ENCODE results near the gene EGFL8. TPM values are rescaled to one million over a fixed set of nuclear protein-coding genes. Genes with fewer than 3 reads are reported as not detected.

Gene EGFL8
- total RNA-seq, 6 experiments from 2014 or later, result 3.5 to 4.4 (median 3.7) TPM

- Mint-ChIP-seq H3K4me3 (peak overlapping the region; percentile 93), H3K27ac (peak overlapping the region; percentile 88), H3K4me1 (ENCODE audit: low read depth) (peaks cover 53% of the 10 kb centered on the region), H3K27me3 (ENCODE audit: insufficient read depth) (peaks cover 4% of the 10 kb centered on the region), H3K9me3 (no peaks in the 10 kb centered on the region), H3K36me3 (ENCODE audit: low read depth) (peaks cover 19% of the 10 kb centered on the region)
- TF ChIP-seq, protein P1, sequence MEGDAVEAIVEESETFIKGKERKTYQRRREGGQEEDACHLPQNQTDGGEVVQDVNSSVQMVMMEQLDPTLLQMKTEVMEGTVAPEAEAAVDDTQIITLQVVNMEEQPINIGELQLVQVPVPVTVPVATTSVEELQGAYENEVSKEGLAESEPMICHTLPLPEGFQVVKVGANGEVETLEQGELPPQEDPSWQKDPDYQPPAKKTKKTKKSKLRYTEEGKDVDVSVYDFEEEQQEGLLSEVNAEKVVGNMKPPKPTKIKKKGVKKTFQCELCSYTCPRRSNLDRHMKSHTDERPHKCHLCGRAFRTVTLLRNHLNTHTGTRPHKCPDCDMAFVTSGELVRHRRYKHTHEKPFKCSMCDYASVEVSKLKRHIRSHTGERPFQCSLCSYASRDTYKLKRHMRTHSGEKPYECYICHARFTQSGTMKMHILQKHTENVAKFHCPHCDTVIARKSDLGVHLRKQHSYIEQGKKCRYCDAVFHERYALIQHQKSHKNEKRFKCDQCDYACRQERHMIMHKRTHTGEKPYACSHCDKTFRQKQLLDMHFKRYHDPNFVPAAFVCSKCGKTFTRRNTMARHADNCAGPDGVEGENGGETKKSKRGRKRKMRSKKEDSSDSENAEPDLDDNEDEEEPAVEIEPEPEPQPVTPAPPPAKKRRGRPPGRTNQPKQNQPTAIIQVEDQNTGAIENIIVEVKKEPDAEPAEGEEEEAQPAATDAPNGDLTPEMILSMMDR (IDR thresholded peaks at IDR 0.05), result no peak
- peak; percentile 14 for DNase-seq
Measured at GRCh38 chr6:32188381-32189068, 24.1 kb downstream of the EGFL8 start.

DNA sequence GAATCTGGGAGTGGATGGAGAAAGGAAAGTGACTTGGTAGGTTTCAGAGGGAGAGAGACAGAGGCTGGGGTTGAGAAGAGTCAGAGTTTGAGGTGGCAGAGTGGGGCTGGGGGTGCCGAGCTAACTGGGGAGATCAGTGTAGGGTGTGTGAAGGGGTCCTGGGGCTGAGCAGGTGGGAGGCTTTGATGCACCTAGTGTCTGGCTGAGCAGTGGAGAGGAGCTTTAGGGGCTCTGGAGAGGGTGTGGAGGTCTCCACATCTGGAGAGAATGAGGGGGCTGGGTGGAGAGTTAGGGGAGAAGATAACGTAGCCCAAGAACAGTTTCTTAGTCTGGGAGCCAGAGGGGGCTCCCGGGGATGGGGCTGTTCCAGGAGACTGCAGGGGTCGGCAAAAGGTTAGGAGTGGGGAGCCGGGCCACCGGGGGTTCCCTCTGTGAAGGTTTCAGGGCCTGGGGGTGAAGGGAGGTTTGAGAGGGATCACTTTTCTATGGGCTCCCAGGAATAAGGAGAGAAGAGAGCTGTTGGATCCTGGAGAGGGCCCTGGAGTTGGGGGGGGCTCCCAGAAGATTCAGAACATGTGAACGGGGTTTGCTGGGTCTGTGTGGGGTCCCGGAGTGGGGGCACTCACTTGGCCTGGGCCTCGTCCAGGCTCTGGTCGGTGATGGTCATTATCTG, 24.8 kb downstream of the EGFL8 start:
- H3K27ac Mint-ChIP-seq, result peak overlapping the region; percentile 88
- H3K4me3 Mint-ChIP-seq, result peak overlapping the region; percentile 93
- H3K36me3 Mint-ChIP-seq (ENCODE audit: low read depth), result peaks cover 19% of the 10 kb centered on the region
- TF ChIP-seq, protein P1 (IDR thresholded peaks at IDR 0.05), result no peak
- DNase-seq, result no peak
- peaks cover 2% of the 10 kb centered on the region; the same call in 1 of the 2 replicates for H3K27me3 Mint-ChIP-seq (ENCODE audit: insufficient read depth)
- peaks cover 59% of the 10 kb centered on the region for H3K4me1 Mint-ChIP-seq (ENCODE audit: low read depth)
- H3K9me3 Mint-ChIP-seq, result no peaks in the 10 kb centered on the region

DNA sequence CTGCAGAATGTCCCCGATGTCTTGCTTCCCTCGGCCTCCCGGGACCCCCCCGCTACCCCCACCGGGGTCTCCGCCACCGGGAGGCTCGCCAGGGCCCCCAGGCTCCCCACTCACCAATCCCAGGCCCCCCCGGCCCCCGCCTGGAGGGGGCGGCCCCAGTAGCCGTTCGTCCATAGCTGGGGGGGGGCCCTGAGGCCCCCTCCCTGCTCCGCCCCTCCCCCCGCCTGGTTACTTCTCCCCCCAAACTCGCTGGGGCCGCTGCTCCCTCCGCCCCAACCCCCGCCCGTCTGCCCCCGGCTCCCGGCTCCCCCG, 25.3 kb downstream of the EGFL8 start:
- H3K4me3 Mint-ChIP-seq, result peak overlapping the region; percentile 93
- peaks cover 19% of the 10 kb centered on the region for H3K36me3 Mint-ChIP-seq (ENCODE audit: low read depth)
- peaks cover 2% of the 10 kb centered on the region; the same call in 1 of the 2 replicates for H3K27me3 Mint-ChIP-seq (ENCODE audit: insufficient read depth)
- peak overlapping the region; percentile 88 for H3K27ac Mint-ChIP-seq
- DNase-seq, result no peak
- TF ChIP-seq, protein P1 (IDR thresholded peaks at IDR 0.05), result no peak
- H3K4me1 Mint-ChIP-seq (ENCODE audit: low read depth), result peaks cover 64% of the 10 kb centered on the region
- no peaks in the 10 kb centered on the region for H3K9me3 Mint-ChIP-seq

DNA sequence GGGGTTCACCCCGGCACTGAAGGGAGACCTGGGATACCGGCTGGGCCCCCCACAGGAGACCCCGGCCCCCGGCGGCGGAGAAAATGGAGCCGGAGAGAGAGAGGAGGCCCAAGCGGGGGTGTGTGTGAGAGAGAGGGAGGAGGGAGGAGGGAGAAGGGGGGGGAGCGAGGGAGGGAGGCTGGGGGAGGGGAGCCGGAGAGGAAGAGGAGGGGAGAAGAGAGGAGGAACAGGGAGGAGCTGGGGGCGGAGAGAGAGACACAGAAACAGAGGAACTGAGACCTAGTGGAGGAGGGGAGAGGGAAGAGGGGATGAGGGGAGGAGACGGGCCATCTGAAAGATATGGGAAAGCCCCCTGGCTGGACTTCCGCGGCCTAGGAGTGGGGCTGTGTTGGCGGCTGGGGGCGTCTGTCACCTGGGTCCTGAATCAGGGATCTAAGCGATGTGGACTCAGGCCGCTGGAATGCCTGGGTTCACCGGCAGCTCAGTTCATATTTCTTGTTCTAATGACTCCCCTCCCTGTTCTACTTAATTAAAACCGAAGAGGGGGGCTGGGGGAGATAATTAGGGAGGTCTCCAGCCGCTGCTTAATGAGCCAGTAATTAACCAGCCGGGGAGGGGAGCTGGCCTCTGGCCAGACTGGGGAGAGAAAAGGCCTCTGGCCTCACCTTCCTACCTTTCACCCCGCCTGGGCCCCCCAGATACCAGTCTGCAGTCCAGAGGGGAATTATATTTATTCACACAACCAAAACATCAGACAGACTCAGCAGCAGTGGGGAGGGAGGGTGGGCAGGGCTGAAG, 25.9 kb downstream of the EGFL8 start, which contains the start of gene PBX2:
PBX2 (minus strand) TSS at position 149 of the 798 bp plus-strand sequence. CDS start 287 bp downstream, outside the sequence.
- H3K36me3 Mint-ChIP-seq (ENCODE audit: low read depth), result peaks cover 19% of the 10 kb centered on the region
- H3K27me3 Mint-ChIP-seq (ENCODE audit: insufficient read depth), result peaks cover 2% of the 10 kb centered on the region; the same call in 1 of the 2 replicates
- H3K4me3 Mint-ChIP-seq, result peak within 1 kb of the TSS; percentile 93
- TF ChIP-seq, protein P1 (IDR thresholded peaks at IDR 0.05), result no peak
- H3K4me1 Mint-ChIP-seq (ENCODE audit: low read depth), result peaks cover 69% of the 10 kb centered on the region
- no peaks in the 10 kb centered on the region for H3K9me3 Mint-ChIP-seq
- H3K27ac Mint-ChIP-seq, result peak within 1 kb of the TSS; percentile 94
- DNase-seq, result peak; percentile 65

GRCh38 chr6:32190911-32191677, 26.7 kb downstream of the EGFL8 start:
- Mint-ChIP-seq H3K4me3 (no peak overlapping the region), H3K27ac (peak overlapping the region; percentile 56), H3K9me3 (no peaks in the 10 kb centered on the region), H3K4me1 (ENCODE audit: low read depth) (peaks cover 62% of the 10 kb centered on the region), H3K27me3 (ENCODE audit: insufficient read depth) (no peaks in the 10 kb centered on the region; the same call in 1 of the 2 replicates), H3K36me3 (ENCODE audit: low read depth) (peaks cover 12% of the 10 kb centered on the region)
- TF ChIP-seq, protein P1 (IDR thresholded peaks at IDR 0.05), result no peak
- DNase-seq, result no peak

Data from HFFc6 (cell line).